GM12873 (cell line): Measurements from ENCODE around the gene TNNC2.

ENCODE experiments used
- CTCF ChIP-seq: IDR thresholded peaks from 2 replicates; pipeline ENCODE4 v1.5.1; 2012; ENCODE audit warnings: low read depth, mild to moderate bottlenecking, moderate library complexity, low read length, control low read depth; ENCODE audit not compliant: insufficient read depth; ENCODE audit errors: missing control alignments

TNNC2 gene

GRCh38 chr20:45835329-45835765, 8.2 kb upstream of the TNNC2 start:
- TF ChIP-seq CTCF = peak; percentile 16

DNA sequence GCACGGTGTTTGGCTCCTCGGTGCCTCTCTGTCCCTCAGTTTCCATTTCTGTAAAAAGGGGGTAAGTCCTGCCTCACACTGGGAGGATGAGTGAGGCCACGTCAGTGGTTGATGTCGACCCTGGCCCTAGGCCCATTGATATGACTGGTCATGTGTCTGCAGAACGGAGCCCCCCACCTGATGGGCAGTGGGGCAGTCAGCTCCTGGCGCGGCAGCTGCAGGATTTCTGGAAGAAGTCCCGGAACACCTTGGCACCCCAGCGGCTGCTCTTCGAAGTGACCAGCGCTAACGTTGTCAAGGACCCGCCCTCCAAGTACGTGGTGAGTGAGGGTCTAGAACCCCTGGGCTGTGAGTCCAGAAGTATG, 7.7 kb upstream of the TNNC2 start:
- no peak for TF ChIP-seq CTCF

GRCh38 chr20:45833883-45834796, 7.0 kb upstream of the TNNC2 start:
- no peak for TF ChIP-seq CTCF

GRCh38 chr20:45833030-45833882, 6.1 kb upstream of the TNNC2 start, which contains the start of gene SNX21:
SNX21 (plus strand) TSS chr20:45833799; CDS start chr20:45833920, 121 bp downstream.
- no peak for TF ChIP-seq CTCF

GRCh38 chr20:45832619-45833018, 5.5 kb upstream of the TNNC2 start:
- TF ChIP-seq CTCF = no peak

DNA sequence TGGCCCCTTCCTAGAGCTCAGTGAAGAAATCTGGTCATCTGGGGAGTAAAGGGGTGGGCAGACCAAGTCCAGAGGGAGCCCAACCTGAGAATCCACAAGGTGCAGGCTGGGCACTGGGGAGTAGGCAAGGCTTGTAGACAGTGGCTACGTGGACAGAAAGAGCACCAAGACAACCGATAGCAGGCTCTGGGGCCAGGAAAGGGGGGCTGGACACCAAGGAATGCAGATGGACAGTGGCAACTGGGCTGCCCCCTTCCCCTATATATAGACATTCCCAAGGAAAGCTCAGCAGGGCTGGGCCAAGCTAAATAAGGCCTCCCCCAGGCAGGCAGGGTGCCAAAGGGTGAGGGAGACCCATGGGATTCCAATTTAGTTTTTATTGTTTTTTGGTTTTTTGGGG, 1.5 kb upstream of the TNNC2 start:
- no peak for TF ChIP-seq CTCF

DNA sequence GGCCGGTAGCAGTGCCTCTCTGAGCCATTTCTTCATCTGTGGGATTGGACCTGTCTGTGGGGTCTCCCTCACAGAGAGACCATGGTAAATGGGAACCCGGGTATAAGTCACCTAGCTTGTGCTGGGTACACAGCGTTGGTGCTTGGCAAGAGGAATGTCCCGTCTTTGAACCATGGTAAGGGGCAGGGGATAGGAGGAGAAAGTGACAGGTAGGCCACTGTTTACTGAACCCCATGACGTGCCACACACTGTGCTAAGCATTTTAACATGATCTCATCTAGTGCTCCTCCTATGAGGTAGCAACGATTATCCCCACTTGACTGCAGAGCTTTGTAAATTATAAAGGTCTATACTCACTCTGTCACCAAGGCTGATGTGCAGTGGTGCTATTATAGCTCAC, 600 bp upstream of the TNNC2 start:
- no peak for TF ChIP-seq CTCF
